Measurements from ENCODE around the gene UBAP2.
"Not testable (repeated sequence)": the region's sequence is repeated elsewhere in the genome, so short reads cannot be mapped to it uniquely, and the experiment has no call there.

The UBAP2 gene

GRCh38 chr9:34047864-34048726 lies 592 bp downstream of the UBAP2 start:
- DNase-seq: peak; percentile 48 to 68

GRCh38 chr9:34046784-34047379 lies 1.8 kb downstream of the UBAP2 start:
- DNase-seq: peak; percentile 50 to 65

- no peak for DNase-seq
Measured at GRCh38 chr9:34045903-34046302, 2.8 kb downstream of the UBAP2 start.

GRCh38 chr9:34042074-34042473 lies 6.6 kb downstream of the UBAP2 start:
- DNase-seq: not testable (repeated sequence)

- not testable (repeated sequence) for DNase-seq
Measured at GRCh38 chr9:34038851-34039250, 9.8 kb downstream of the UBAP2 start.

GRCh38 chr9:34037626-34038025 lies 11.1 kb downstream of the UBAP2 start:
- DNase-seq: no peak

- DNase-seq: no peak
Measured at GRCh38 chr9:34036625-34037024, 12.1 kb downstream of the UBAP2 start.

- no peak for DNase-seq
Measured at GRCh38 chr9:34035656-34036055, 13.0 kb downstream of the UBAP2 start.

- DNase-seq: no peak
Measured at GRCh38 chr9:34034698-34035065, 14.0 kb downstream of the UBAP2 start.

GRCh38 chr9:34032631-34033030 lies 16.1 kb downstream of the UBAP2 start:
- DNase-seq: no peak

GRCh38 chr9:34027845-34028574 lies 20.7 kb downstream of the UBAP2 start:
- DNase-seq: no peak

GRCh38 chr9:34025811-34026210 lies 22.9 kb downstream of the UBAP2 start:
- DNase-seq: no peak

GRCh38 chr9:34025062-34025461 lies 23.6 kb downstream of the UBAP2 start:
- no peak for DNase-seq

GRCh38 chr9:34024476-34024875 lies 24.2 kb downstream of the UBAP2 start:
- not testable (repeated sequence) for DNase-seq

GRCh38 chr9:34016149-34016548 lies 32.5 kb downstream of the UBAP2 start:
- no peak for DNase-seq

- DNase-seq: peak in 1 of 2 experiments; percentile 6
Measured at GRCh38 chr9:34010979-34011378, 37.7 kb downstream of the UBAP2 start.

- no peak for DNase-seq
Measured at GRCh38 chr9:34001951-34002350, 46.7 kb downstream of the UBAP2 start.

GRCh38 chr9:34001298-34001697 lies 47.4 kb downstream of the UBAP2 start:
- DNase-seq: no peak

- no peak for DNase-seq
Measured at GRCh38 chr9:33995449-33995848, 53.2 kb downstream of the UBAP2 start.

GRCh38 chr9:33993104-33993503 lies 55.6 kb downstream of the UBAP2 start:
- no peak for DNase-seq

GRCh38 chr9:33992632-33993031 lies 56.1 kb downstream of the UBAP2 start:
- DNase-seq: no peak

GRCh38 chr9:33988219-33988890 lies 60.3 kb downstream of the UBAP2 start:
- no peak for DNase-seq

- no peak for DNase-seq
Measured at GRCh38 chr9:33976414-33976813, 72.3 kb downstream of the UBAP2 start.
